ENCODE results near the gene NLRP6.

DNA sequence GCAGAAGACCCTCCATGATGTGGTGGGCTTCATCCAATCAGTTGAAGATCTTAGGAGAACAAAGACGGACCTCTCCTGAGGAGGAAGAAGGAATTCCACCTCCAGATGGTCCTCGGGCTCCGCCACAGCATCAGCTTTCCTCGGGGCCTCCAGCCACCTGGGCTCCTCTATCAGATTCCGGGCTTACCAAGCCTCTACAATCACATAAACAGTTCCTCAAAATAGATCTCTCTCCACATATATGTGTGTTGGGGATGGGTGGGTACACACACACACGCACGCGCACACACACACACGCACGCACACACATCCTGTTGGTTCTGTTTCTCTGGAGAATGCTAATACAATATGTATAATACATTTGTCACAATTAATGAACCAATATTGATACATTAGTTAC lies 18.8 kb upstream of the NLRP6 start:
- no peak for TF ChIP-seq EZH2 (IDR thresholded peaks at IDR 0.05; ENCODE audit: insufficient read depth, poor library complexity, severe bottlenecking)
- no peak for TF ChIP-seq EZH2phosphoT487 (IDR thresholded peaks at IDR 0.05; ENCODE audit: insufficient read depth, low read depth)

All from GM23248 (cell line).